OCI-M2 (cell line): ENCODE data around the gene PLEKHO2.

Experiments
- DNase-seq: peaks from one replicate; lab custom pipeline; 2025; ENCODE audit not compliant: unreplicated experiment; lab: John Stamatoyannopoulos, UW

PLEKHO2 gene

DNA sequence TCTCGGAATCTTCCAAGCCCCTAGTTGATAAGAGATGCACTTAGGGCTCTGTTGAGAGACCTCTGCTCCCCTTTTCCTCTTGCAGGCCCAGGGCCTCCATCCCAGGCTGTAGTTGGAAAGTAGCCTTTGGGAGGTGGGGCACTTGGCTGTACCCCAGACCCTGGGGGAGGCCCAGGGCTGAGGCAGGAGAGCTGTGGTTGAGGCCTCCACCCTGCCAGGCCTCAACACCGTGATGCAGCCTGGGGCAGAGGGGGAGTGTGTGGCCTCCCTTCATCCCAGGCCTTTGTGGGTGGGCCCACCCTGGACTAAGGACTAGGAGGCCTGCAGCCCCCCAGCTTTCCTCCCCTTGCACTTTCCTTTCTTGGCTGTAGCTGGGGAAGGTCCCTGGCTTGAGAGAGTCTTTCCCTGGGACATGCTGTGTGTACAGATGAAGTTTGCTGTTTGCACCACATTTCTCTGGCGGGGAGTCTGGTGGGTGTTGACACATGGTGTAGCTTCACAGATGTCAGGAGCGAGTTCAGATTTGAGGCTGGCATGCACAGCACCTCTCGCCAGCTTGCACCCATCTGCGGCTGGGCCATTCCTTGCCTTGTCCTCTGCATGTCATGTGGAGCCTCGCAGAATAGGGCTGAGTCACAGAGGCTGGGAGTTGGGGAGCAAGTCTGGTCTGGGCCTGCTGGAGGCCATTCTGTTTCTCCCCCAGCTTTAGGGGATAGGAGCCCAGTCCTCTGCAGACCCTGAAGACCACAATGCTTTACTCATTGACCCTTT is 13.7 kb downstream of the PLEKHO2 start:
- DNase-seq = no peak

DNA sequence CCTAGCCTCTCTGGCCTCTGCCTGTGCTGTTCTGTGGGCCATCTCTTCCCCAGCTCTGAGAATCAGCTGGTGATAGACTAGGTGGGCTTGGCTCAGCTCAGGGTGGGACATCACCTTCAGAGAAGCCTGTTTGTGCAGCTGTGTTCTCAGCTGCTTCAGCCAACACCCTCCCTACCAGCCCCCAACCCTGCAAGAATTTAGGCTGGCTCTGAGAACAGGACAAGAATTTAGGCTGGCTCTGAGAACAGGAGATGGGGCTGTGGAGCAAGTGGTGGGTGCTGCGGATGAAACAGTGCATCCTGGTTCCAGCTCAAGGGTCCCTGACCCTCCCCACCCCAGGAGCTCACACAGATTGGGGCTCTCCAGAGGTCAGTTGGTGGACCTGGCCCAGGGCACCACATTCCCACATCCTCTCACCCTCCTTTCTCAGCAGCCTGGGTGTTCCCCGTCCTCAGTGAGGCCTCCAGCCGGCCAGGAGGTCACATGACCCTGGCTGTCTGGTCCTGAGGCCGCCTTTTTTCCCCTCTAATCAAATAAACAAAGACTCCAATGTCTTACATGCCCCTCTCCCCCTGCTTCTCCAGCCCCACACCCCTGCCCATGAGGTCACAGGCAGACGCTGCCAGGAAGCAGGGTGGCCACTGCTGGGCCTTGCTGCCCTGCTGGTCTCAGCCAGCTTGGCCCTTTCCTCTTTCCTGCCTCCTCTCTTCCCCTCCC is 14.9 kb downstream of the PLEKHO2 start:
- DNase-seq = no peak

DNA sequence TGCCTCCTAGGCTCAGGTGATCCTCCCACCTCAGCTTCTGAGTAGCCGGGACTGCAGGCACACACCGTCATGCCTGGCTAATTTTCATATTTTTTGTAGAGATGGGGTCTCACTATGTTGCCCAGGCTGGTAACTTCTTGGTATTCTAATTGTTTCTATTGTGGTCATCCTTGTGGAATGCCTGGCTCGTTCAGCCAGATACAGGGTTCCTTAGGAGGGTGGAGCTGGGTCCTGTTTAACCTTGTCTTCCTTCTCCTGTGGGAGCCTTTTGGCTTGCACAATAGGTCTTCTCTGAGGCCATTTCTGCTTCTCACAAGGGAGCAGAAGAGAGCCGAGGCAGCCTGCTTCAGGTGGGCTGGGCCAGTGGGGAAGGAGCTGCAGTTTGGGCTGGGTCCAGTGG is 15.7 kb downstream of the PLEKHO2 start:
- DNase-seq = no peak

DNA sequence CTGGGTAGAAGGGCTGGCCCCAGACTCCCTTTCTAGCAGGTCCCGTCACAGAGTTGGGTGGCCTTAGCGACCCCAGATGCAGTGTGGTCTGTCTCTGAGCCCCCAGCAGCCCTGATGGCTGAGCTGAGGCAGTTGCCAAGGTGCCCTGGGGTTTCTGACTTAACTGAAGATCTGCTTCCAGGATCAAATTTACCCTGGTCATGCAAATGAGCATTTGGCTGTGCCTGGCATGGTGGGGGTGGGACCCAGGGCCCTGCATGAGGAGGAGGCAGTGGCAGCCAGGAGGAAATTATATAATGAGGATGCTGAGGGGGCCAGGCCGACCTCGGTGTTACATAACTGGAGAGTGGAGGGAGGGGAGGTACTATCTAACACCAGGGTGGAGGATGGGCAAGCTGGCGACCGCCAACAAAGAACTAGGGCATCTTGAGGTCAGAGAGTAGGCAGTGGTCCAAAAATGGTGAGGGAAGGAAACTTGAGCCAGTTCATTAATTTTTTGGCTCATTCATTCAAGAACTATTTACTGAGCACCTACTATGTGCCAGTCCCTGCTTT is 16.4 kb downstream of the PLEKHO2 start:
- no peak for DNase-seq

DNA sequence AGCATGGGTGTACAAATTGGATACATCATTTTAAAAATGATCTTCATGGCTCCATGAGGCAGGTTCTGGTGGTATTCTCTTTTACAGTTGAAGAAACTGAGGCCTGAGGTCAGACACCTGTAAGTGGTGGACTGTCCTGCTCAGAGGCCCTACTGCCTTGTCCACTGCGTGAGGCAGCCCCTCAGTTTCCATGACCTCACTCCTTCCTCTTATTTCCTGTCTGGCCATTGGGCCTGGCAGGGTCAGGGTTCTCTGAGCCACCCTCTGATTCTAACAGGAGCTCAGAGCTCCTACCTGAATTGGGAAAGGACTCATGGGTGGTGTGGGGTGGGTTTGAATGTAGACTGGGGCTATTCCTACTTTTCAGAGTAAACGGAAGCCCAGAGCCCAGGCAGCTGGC is 17.5 kb downstream of the PLEKHO2 start:
- no peak for DNase-seq

DNA sequence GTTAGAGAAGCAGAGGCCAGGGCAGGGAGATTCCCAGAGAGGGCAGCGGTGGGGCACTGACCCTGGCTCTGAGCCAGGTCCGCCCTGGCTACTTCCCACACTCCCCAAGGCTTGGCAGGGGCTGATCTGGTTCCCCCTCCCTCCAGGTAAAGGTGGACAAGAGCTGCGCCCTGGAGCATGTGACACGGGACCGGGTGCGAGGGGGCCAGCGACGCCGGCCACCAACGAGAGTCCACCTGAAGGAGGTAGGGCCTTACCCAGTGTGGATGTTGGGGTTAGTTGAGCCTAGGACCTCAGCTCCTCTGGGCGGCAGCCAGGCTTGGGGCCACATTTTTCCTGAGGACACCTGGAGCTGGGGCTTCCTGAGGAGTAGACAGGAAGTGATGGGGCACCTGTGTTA is 19.6 kb downstream of the PLEKHO2 start:
- DNase-seq = no peak

DNA sequence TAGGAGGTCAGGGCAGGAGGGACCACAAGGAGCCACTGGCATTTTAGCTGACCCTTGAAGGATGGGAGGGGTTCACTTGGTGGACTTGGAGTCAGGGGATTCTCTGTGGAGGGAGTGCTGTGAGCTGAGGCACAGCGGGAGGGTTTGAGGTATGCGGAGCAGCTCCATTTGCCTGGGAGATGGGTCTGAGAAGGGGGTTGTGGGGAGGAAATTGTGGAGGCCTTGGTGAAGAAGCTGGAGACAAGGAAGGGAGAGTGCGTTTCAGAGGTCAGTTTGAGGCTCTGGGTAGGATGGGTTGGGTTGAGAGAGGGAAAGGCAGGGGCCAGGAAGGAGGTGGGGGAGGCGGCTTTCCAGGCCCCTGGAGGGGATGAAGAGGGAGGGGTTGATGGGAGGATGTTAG is 20.2 kb downstream of the PLEKHO2 start:
- DNase-seq = no peak

DNA sequence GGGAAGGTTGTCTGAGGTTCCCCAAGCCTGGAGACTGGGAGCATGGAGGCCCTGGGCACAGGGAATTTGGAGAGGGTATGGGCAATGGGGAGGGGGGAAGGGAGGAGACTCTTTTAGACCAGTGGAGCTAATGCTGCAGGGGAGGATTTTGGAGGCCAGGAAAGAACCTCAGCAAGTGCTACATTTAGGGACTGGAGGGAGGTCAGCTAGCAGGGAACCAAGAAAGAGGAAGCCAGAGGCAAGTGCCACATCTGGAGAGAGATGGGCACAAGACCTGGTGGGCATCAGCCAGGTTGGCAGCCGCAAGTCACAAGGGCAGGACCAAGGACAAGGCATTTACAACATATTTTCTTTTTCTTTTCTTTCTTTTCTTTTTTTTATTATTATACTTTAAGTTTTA is 20.7 kb downstream of the PLEKHO2 start:
- no peak for DNase-seq

DNA sequence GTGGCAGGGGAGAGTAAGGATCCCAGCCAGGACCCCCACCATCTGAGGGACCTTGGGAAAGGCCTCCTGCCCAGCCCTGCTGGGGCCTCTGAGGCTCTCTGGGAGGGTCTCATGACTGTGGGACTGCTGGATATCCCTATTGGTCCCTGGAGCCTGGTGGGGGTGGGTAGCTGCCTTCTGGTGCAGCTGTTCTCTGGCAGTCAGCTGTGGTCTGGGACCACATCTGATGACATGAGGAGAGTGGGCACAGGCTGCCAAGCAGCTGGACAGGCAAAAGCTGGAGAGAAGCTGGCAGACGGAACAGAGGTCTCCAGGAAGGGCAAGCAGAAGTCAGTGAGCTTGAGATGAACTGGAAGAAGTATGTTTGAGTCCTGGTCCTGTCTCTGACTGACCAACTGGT is 22.4 kb downstream of the PLEKHO2 start:
- DNase-seq = no peak

DNA sequence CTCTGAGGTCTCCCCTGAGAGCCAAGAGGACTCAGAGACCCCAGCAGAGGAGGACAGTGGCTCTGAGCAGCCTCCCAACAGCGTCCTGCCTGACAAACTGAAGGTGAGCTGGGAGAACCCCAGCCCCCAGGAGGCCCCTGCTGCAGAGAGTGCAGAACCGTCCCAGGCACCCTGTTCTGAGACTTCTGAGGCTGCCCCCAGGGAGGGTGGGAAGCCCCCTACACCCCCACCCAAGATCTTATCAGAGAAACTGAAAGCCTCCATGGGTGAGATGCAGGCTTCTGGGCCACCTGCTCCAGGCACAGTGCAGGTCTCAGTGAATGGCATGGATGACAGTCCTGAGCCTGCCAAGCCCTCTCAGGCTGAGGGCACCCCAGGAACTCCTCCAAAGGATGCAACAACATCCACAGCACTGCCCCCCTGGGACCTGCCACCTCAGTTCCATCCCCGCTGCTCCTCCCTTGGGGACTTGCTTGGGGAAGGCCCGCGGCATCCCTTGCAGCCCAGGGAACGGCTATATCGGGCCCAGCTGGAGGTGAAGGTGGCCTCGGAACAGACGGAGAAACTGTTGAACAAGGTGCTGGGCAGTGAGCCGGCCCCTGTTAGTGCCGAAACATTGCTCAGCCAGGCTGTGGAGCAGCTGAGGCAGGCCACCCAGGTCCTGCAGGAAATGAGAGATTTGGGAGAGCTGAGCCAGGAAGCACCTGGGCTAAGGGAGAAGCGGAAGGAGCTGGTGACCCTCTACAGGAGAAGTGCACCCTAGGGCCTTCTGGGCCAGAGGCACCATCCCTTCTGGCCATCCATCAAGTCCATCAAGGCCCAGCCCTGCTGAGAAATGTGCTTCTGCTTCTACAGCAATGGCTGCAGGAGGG is 23.6 kb downstream of the PLEKHO2 start:
- no peak for DNase-seq

DNA sequence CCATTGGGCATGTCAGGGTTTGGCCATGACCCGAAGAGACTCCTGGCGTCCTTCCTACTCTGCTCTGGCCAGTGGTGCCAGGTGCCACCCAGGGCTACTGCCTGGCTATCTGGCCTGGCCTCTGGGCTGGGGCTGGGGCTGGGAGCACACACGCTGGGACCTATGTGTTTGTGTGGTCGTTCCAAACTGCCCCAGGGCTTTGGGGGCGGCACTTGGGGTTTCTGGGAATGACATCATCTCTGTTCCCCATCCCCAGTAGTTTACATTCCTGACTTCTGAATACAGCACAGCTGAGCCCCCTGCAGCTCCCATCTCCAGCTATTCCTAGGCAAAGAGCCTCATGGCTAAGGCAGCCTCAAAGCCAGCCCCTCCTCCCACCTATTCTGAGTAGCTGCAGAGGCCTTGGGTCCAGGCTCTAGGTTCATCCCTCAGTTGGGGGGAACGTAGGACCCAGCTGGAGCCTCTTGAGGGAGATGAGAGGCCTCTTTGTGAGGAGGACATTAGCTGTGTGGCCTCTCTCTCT is 24.3 kb downstream of the PLEKHO2 start:
- no peak for DNase-seq

DNA sequence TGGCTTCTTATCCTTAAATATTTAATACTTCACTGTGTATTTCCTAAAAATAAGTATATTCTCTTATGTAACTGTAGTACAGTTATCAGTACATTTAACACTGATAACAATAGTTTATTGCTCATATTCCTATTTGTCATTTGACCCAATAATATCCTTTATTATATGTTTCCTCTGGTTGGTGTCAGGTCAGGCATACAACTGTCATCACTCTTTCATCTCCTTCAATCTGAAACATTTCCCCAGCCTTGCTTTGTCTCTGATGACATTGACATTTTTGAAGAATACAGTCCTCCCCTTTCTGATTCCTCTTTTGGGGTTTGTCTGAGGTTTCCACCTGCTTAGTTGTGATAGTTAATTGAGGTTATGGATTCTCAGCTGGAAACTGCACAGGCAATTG is 27.8 kb downstream of the PLEKHO2 start:
- DNase-seq = no peak

DNA sequence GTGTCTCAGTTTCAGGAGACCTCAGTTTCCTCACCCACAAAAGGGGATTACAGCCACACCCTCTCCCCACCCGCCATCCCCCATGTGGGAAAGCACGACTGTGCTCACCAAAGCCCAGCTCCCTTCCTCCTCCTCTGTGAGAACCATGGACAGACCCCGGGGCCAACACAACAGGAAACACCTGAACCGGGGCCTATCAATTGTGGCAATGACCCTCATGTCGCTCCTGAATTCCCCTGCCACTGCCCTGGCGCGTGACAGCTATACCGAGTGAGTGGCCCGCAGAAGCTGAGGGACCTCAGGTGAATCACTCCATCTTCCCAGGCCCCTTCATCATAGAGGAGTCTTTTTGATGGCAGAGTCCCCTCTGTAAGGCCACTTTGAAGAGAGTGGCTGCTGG is 28.6 kb downstream of the PLEKHO2 start:
- DNase-seq = no peak

DNA sequence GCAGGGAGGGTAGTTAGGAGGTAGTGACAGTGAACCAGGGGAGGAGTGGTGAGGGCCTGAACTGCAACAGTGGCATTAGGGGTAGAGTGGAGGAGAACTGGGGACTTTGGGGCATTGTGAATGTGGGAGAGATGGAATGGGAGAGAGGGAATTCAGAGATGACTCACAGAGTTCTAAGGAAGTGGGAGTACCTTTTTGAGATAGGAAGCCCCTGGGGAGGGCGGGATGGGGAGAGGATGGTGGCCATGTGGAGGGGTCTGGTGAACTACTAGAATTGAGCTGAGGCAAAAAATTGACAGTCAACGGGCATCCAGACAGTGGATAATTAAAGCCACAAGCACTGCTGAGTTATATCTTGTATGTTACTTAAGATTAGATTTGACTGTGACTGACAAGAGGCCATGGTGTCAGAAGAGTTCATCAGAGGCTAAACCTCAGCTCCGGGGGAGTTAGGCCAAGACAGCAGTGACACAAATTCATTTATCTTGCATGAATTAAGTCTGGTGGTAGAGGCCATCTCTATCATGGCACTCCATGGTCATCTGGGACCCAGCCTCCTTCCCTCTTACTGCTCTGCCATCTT is 34.0 kb downstream of the PLEKHO2 start:
- no peak for DNase-seq

DNA sequence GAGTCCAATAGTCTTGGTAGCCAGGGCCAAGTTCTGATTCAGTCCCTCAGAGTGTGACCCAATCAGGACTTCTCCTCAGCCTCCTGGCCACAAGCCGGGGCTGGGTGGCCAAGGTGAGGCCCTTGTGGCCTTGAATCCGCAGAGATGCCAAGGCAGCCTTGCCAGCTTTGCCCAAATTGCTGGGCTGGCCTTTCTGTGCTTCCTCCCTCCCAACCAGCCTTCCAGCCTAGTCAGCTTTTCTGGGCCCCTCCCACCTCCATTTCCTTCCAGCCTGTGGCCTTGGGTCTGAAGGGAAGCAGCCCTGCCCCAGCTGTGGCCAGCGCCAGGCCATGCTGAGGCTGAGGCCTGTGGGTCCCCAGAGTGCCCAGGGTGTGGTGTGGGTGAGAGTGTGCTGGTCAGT is 35.7 kb downstream of the PLEKHO2 start:
- DNase-seq = no peak

DNA sequence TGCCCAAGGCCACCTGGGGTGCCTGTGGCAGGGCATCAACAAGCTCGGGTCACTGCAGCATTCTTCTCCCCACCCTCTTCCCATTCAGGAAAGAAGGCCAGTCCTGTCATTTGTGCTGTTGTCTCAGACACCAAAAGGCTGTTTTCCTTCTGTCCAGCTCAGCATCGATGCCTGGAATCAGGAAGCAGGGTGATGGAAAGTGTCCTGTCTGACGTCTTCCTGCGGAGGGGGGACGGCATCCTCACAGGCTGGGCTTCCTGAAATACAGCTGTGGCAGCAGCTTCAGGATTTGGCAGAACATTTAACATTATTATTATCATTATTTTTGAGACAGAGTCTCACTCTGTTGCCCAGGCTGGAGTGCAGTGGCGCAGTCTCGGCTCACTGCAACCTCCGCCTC is 37.0 kb downstream of the PLEKHO2 start:
- DNase-seq = no peak

DNA sequence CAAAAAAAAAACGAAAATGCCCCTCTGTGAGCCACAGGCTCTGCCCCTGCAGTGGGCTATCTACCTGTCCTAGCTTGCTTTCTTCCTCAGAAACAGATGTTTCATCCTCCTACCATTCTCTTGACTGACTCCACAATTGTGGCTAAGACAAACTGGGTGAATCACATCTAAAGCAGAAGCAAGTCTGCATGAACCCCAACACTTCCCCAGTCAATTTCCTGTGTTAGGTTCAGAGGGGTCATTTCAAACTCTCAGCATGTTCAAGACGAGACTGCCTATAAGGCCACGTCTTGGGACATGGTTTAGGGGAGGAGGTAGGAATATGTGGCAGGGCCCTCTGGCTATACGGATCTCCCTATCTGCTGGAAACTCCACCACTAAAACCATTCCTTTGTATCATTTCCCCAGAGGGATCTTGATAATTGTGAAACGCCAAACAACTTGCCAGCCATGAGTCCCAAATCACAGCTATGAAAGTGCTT is 41.4 kb downstream of the PLEKHO2 start:
- DNase-seq = no peak

DNA sequence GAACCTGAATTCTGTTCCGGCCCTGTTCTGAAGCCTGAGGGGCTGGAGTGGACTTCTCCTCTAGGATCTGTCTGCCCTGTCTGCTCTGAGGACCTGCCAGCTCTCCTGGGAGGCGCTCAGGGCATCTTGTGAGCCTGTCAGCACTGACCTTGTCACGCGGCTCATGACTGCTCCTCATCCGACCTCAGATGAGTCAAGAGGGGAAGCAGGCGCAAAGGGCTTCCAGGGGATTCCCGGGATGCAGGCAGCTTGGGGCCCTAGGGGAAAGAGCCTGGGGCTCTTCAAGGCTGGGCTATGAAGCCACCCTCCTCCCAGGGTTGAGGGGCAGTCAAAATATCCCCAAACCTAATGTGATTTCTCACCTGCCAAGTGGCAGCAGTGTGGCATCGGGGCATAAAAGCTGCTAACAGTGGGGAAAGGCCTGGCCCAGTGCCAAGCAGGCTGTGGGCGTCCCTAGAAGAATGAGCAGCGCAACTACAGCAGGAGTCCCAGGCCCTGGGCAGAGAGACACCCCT is 42.3 kb downstream of the PLEKHO2 start:
- no peak for DNase-seq

DNA sequence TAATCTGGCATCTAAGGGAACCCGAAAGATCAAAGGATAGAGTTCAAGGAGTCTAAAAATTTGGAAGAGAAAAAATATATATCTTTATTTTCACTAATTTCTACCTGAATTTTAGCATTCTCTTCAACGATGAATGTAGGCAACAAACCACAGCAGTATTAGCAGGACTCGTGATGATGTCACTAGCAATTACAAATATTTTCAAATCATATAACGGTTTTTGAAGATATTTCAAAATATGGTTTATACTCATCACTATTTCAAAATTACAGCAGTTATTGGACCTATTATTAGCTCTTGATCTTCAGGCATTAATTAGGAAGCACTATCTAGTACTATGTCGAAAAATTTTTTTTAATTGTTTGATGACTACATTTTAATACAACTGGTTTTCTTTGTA is 43.0 kb downstream of the PLEKHO2 start:
- no peak for DNase-seq

DNA sequence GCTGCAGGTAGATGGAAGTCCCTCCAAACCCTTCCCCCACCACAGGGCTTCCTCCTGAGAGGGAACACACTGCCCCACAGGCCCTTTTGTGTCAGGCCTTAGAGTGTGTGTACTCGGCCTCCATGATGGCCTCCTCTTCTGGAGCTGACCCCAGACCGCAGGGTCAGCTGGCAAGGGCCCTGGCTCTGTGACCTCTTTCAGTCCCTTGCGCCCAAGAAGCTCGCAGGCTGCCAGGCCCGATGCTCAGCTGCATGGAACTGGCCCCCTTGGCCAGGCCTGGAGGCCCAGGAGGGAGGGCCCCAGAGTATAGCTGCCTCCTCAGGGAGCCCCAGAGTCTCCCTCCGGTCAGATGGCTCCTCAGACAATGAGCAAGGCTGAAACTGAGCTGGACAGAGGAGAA is 46.6 kb downstream of the PLEKHO2 start:
- no peak for DNase-seq

DNA sequence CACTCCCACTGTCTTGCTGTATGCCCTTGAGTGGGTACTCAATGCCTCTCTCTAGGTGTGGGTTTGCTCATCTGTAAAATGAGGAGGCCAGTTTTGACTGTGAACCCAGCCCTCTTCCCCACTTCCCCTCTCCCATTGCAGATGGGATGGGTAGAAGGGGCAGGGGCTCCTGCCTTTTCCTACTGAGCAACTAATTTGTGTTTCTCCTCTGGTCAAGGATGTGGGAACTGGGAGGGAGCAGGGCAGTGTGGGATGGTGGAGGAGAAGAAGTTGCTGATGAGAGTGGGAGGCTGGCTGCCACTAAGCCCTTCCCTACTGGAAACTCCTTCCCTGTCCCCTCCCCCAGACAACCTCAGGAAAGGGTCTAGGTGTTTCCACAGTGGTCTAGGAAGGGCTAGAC is 49.8 kb downstream of the PLEKHO2 start:
- no peak for DNase-seq
